VCaP (cell line): Measurements from ENCODE around the gene RPP38.

Source experiments
- H3K27ac ChIP-seq: fragments of 450-650 bp; 2 replicates; pipeline ENCODE4 v1.5.1; 2017
- CTCF ChIP-seq: fragments of 450-650 bp; conservative IDR thresholded peaks from 2 replicates; pipeline ENCODE4 v1.5.1; 2017; ENCODE audit warnings: mild to moderate bottlenecking, moderate library complexity

RPP38 gene

GRCh38 chr10:15123749-15124184 lies 26.6 kb downstream of the RPP38 start:
- no peak for TF ChIP-seq CTCF
- H3K27ac ChIP-seq: peak overlapping the region; percentile 78

GRCh38 chr10:15124190-15124589 lies 27.0 kb downstream of the RPP38 start:
- TF ChIP-seq CTCF: no peak
- H3K27ac ChIP-seq: peak overlapping the region; percentile 78

- TF ChIP-seq CTCF: no peak
- peak overlapping the region; percentile 78 for H3K27ac ChIP-seq
Measured at GRCh38 chr10:15124908-15125307, 27.8 kb downstream of the RPP38 start.

GRCh38 chr10:15131330-15131729 lies 34.2 kb downstream of the RPP38 start:
- TF ChIP-seq CTCF: no peak
- H3K27ac ChIP-seq: peak overlapping the region; percentile 68; the same call in 1 of the 2 replicates

GRCh38 chr10:15136129-15137035 lies 39.2 kb downstream of the RPP38 start:
- H3K27ac ChIP-seq: no peak overlapping the region; the same call in 1 of the 2 replicates
- no peak for TF ChIP-seq CTCF

GRCh38 chr10:15137036-15137359 lies 39.8 kb downstream of the RPP38 start:
- no peak for TF ChIP-seq CTCF
- H3K27ac ChIP-seq: no peak overlapping the region

GRCh38 chr10:15137636-15138035 lies 40.5 kb downstream of the RPP38 start:
- no peak overlapping the region for H3K27ac ChIP-seq
- no peak for TF ChIP-seq CTCF
